GM18868 (cell line): ENCODE data around the gene ARRDC5.
"Not testable (repeated sequence)": the region's sequence is repeated elsewhere in the genome, so short reads cannot be mapped to it uniquely, and the experiment has no call there.

Experiments
- ATAC-seq: cut with Tn5 transposase; IDR thresholded peaks from one replicate; pipeline ENCODE4 v1.9.1; 2021; ENCODE audit warnings: mild to moderate bottlenecking, moderate library complexity; ENCODE audit not compliant: unreplicated experiment

The ARRDC5 gene

DNA sequence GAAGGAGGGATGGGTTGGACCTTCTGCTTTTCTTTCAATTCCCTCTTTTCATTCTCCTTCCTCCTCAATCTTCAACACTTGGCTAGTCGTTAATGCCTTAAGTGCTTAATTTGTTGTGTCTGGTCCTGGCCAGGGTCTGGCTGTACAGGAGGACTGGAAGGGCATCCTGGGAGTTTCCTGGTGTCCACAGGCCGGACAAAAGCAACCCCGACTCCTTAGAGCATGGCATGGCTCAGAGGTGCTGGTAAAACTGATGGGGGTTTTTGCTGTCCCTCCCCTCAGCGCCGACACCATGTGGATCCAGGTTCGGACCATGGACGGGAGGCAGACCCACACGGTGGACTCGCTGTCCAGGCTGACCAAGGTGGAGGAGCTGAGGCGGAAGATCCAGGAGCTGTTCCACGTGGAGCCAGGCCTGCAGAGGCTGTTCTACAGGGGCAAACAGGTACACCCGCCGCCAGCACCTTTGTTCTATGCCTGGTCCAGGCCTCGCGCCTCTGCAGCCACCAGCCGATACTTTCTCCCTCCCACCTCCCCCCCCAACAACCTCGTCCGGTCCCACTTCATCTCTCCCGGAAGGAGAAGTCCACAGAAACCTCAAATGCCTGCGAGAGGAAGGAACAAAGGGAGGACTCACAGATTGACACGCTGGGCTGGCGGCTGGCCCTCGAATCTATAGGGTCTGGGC is 8.0 kb upstream of the ARRDC5 start:
- no peak for ATAC-seq

GRCh38 chr19:4909897-4910593 is 7.3 kb upstream of the ARRDC5 start:
- ATAC-seq = peak; percentile 70

DNA sequence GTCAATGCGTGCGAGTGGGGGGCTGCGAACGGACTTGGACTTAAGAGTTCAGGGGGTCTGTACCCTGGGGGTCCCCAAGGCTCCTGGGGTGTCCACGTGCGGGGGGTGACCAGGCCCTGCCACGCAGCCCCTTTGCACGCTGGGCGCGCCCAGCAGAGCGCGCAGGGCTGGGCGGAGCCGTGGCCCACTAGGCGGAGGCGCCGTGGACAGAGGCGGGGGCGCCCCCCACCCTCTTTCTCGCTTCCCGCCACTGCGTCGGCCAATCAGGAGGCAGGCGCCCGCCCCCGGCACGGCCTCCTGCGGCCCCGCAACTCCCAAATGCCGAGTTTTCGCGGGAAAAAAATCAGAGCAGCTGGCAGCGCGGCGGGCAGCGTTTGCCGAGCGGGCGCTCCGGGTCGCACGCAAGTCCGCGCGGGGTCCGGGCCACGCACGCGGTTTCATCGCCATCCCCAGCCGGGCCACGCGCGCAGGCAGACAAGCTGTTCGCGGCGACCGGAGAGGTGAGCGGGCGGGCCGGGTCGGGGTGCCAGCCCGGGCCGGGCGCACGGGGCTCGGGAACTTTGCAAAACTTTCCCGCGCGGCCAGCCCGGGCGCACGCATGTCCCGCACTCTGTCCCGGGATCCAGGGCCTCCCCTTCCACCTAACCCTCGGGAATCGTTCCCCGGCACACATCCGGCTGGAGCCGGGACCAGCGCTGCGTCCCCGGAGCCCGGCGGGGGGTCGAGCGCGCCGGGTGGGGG is 6.6 kb upstream of the ARRDC5 start, which contains the start of gene UHRF1:
TSS of gene UHRF1 (plus strand) at position 346 of the 741 bp plus-strand sequence. CDS start 1,385 bp downstream, outside the sequence.
- ATAC-seq = no peak

DNA sequence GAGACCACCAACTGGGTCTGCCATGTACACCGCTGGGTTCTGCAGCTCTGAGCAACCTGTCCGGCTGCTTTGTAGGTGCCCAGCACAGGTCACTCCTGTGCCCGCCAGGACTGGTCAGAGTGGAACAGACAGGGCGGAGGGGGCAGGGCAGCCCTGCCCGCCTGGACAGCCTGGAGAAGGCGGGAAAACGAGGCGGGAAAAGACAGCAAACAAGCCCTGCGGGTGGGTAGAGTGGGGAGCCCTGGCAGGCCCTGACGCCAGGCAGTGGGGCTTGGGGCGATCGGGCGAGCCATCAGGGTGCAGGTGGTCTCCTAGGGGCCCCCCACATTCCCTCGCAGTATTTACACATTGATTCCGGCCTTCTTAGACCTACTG is 6.1 kb upstream of the ARRDC5 start:
- no peak for ATAC-seq

- no peak for ATAC-seq
Observed at GRCh38 chr19:4908360-4908759, 5.7 kb upstream of the ARRDC5 start.

GRCh38 chr19:4906963-4907362 is 4.3 kb upstream of the ARRDC5 start:
- ATAC-seq = no peak

DNA sequence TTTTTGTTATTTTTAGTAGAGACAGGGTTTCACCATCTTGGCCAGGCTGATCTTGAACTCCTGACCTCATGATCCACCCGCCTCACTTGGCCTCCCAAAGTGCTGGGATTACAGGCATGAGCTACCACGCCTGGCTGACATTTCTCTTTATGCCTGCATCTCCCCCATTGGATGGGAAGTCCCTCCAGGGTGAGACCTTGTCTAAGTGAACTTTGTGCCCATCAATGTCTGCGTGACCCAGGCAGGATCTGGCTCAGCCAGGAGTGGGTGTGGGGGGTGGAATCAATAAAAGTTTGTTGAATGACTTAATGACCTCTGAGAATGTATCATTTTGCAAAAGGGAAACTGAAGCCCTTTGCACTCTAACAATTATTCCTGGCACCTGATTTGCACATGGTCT is 1.8 kb upstream of the ARRDC5 start:
- no peak for ATAC-seq

- ATAC-seq = not testable (repeated sequence)
Observed at GRCh38 chr19:4900879-4901278, 1.8 kb downstream of the ARRDC5 start.

DNA sequence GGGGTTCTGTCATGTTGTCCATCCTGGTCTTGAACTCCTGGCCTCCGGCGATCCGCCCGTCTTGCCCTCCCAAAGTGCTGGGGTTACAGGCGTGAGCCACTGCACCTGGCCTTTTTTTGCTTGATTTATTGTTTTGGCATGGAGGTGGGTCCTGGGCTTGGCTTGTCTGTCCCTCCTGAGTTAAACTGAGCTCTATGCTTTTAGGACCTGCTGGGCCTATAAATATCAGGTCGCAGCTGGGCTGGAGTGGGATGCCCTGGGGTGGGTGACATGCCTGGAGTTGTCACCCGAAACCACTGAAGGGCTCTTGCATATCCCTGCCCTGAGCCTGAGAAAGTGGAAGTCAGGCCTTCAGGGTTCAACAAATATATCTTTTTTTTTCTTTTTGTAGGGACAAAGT is 5.5 kb downstream of the ARRDC5 start:
- ATAC-seq = no peak

- ATAC-seq = no peak
Observed at GRCh38 chr19:4896372-4896771, 6.3 kb downstream of the ARRDC5 start.

DNA sequence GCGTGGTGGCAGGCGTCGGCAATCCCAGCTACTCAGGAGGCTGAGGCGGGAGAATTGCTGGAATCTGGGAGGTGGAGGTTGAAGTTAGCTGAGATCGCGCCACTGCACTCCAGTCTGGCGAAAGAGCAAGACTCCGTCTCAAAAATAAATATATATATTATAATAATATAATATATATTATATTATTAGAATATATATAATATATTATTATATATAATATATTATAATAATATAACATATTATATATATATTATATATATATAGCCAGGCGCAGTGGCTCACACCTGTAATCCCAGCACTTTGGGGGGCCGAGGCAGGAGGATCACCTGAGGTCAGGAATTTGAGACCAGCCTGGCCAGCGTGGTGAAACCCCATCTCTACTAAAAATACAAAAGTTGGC is 9.7 kb downstream of the ARRDC5 start:
- ATAC-seq = not testable (repeated sequence)

DNA sequence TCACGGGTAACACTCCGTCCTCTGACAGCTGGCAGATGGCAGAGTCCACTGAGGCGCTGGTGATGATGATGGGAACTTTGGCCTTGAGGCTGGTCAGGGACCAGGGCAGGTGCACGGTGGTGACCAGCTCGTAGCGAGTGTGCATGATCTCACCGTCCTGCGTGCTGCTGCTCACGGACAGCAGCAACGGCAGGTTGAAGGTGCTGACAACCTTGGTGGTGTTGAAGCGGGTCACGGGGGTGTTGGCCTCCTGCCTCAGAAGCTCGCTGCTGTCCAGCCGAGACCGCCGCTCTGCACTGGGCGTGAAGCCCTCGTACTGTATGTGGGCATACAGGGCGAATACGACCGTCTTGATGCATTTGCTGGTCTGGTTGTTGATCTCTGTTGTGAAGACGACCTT is 11.6 kb downstream of the ARRDC5 start:
- no peak for ATAC-seq

- no peak for ATAC-seq
Observed at GRCh38 chr19:4889034-4889815, 13.5 kb downstream of the ARRDC5 start.

DNA sequence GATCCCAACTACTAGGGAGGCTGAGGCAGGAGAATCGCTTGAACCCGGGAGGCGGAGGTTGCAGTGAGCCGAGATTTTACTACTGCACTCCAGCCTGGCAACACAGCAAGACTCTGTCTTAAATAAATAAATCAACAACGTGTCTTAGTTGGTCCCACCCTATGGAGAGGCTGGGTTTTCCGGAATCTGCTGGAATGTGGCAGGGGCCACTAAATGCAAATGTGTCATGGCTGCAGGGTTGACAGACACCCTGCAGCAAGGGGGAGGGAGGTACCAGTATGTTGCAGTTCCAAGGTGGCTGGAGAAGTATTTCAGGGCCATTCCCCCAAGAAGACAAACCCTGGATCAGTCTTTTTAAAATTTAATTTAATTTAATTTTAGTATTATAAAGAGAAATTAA is 14.9 kb downstream of the ARRDC5 start:
- ATAC-seq = not testable (repeated sequence)

DNA sequence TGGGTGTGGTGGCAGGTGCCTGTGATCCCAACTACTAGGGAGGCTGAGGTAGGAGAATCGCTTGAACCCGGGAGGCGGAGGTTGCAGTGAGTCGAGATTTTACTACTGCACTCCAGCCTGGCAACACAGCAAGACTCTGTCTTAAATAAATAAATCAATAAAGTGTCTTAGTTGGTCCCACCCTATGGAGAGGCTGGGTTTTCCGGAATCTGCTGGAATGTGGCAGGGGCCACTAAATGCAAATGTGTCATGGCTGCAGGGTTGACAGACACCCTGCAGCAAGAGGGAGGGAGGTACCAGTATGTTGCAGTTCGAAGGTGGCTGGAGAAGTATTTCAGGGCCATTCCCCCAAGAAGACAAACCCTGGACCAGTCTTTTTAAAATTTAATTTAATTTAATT is 17.7 kb downstream of the ARRDC5 start:
- not testable (repeated sequence) for ATAC-seq

DNA sequence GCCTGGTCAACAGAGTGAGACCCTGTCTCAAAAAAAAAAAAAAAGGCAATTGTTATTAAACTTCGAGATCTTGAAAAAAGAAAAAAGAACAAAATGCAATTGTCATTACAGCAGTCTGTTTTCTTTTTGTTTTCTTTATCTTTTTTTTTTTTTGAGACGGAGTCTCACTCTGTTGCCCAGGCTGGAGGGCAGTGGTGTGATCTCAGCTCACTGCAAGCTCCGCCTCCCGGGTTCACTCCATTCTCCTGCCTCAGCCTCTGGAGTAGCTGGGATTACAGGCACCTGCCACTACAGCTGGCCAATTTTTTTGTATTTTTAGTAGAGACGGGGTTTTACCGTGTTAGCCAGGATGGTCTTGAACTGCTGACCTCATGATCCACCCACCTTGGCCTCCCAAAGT is 19.8 kb downstream of the ARRDC5 start:
- not testable (repeated sequence) for ATAC-seq

DNA sequence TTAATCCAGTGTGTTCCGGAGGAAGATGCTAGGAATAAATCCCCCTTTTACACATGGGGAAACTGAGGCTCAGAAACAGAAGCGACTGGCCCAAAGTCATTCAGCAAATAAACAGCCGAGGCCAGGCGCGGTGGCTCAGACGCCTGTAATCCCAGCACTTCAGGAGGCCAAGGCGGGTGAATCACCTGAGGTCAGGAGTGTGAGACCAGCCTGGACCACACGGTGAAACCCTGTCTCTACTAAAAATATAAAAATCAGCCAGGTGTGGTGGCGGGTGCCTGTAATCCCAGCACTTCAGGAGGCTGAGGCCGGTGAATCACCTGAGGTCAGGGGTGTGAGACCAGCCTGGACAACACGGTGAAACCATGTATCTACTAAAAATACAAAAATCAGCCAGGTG is 23.7 kb downstream of the ARRDC5 start:
- ATAC-seq = no peak

- no peak for ATAC-seq
Observed at GRCh38 chr19:4878491-4878968, 24.2 kb downstream of the ARRDC5 start.

GRCh38 chr19:4877753-4878490 is 24.8 kb downstream of the ARRDC5 start:
- no peak for ATAC-seq

DNA sequence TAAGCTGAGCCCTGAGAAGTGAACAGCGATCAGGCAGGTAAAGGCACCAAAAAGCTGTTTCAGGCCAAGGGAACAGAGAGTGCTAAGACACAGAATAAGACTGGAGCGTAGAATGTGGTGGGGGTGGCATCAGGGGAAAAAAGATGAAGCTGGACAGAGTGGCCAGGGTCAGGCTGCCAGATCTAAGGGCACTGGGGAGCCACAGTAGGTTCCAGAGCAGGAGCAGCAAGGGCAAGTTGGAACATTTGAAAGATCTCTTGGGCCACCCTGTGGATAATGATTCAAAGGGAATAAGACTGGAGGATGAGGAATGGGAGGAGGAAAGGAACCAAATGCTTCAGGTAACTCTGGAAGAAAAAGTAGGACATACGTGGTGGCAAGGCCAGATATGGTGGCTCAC is 28.8 kb downstream of the ARRDC5 start:
- no peak for ATAC-seq
